ENCODE results near the gene LCN10.
A peak's percentile ranks its signal among the peaks of the same experiment; 100 is the strongest.
"Not testable (repeated sequence)": the region's sequence is repeated elsewhere in the genome, so short reads cannot be mapped to it uniquely, and the experiment has no call there.

LCN10 gene

GRCh38 chr9:136773386-136774044 lies 30.8 kb upstream of the LCN10 start:
- Mint-ChIP-seq H3K36me3 (ENCODE audit: low read depth) (no peaks in the 10 kb centered on the region), H3K27me3 (ENCODE audit: low read depth) (peaks cover 22% of the 10 kb centered on the region), H3K9me3 (peaks cover 6% of the 10 kb centered on the region), H3K27ac (no peak overlapping the region), H3K4me3 (no peak overlapping the region), H3K4me1 (peaks cover 13% of the 10 kb centered on the region)
- TF ChIP-seq CTCF (IDR thresholded peaks at IDR 0.05; ENCODE audit: unreplicated experiment in 3 of 3) = no peak

GRCh38 chr9:136771907-136772415 lies 29.2 kb upstream of the LCN10 start:
- no peak for TF ChIP-seq CTCF (IDR thresholded peaks at IDR 0.05; ENCODE audit: unreplicated experiment in 3 of 3)

GRCh38 chr9:136769710-136770191 lies 27.0 kb upstream of the LCN10 start:
- peak overlapping the region in 1 of 3 experiments; percentile 44 for H3K4me3 Mint-ChIP-seq
- peaks cover 20% of the 10 kb centered on the region for H3K27me3 Mint-ChIP-seq (ENCODE audit: low read depth)
- H3K27ac Mint-ChIP-seq = no peak overlapping the region
- no peaks in the 10 kb centered on the region for H3K9me3 Mint-ChIP-seq
- TF ChIP-seq CTCF (IDR thresholded peaks at IDR 0.05; ENCODE audit: unreplicated experiment in 3 of 3) = peak; percentile 18 to 39 (median 26)
- peaks cover 6% of the 10 kb centered on the region for H3K4me1 Mint-ChIP-seq
- H3K36me3 Mint-ChIP-seq (ENCODE audit: low read depth) = no peaks in the 10 kb centered on the region

More at GRCh38 chr9:136771907-136772415, 29.2 kb upstream of the LCN10 start:
- no peak overlapping the region for H3K27ac Mint-ChIP-seq
- peaks cover 20% of the 10 kb centered on the region for H3K27me3 Mint-ChIP-seq (ENCODE audit: low read depth)
- H3K4me1 Mint-ChIP-seq = peaks cover 4% of the 10 kb centered on the region
- H3K4me3 Mint-ChIP-seq = no peak overlapping the region
- H3K9me3 Mint-ChIP-seq = no peaks in the 10 kb centered on the region
- H3K36me3 Mint-ChIP-seq (ENCODE audit: low read depth) = no peaks in the 10 kb centered on the region

- TF ChIP-seq CTCF (IDR thresholded peaks at IDR 0.05; ENCODE audit: unreplicated experiment in 3 of 3) = peak; percentile 44 to 65 (median 59)
- not testable (repeated sequence) for H3K36me3 Mint-ChIP-seq (ENCODE audit: low read depth); H3K27ac Mint-ChIP-seq; H3K9me3 Mint-ChIP-seq; H3K4me1 Mint-ChIP-seq
- H3K4me3 Mint-ChIP-seq = peak overlapping the region in 1 of 3 experiments; percentile 17
- H3K27me3 Mint-ChIP-seq (ENCODE audit: low read depth) = peaks cover 17% of the 10 kb centered on the region
Observed at GRCh38 chr9:136766410-136767120, 23.8 kb upstream of the LCN10 start.

GRCh38 chr9:136765745-136766409 lies 23.1 kb upstream of the LCN10 start:
- not testable (repeated sequence) for H3K4me3 Mint-ChIP-seq; H3K9me3 Mint-ChIP-seq; H3K36me3 Mint-ChIP-seq (ENCODE audit: low read depth); H3K4me1 Mint-ChIP-seq; H3K27ac Mint-ChIP-seq
- peaks cover 14% of the 10 kb centered on the region for H3K27me3 Mint-ChIP-seq (ENCODE audit: low read depth)

GRCh38 chr9:136765041-136765440 lies 22.3 kb upstream of the LCN10 start:
- H3K27me3 Mint-ChIP-seq (ENCODE audit: low read depth) = peaks cover 18% of the 10 kb centered on the region

More at GRCh38 chr9:136765041-136765440, 22.3 kb upstream of the LCN10 start:
- H3K36me3 Mint-ChIP-seq (ENCODE audit: low read depth) = no peaks in the 10 kb centered on the region
- H3K4me3 Mint-ChIP-seq = no peak overlapping the region
- no peak for TF ChIP-seq CTCF (IDR thresholded peaks at IDR 0.05; ENCODE audit: unreplicated experiment in 3 of 3)
- H3K9me3 Mint-ChIP-seq = no peaks in the 10 kb centered on the region
- no peak overlapping the region for H3K27ac Mint-ChIP-seq
- H3K4me1 Mint-ChIP-seq = peaks cover 11% of the 10 kb centered on the region

Data from nephron (organoid).